Activated CD8-positive, alpha-beta memory T cell treated with anti-CD3 and anti-CD28 coated beads, Interleukin-2, amount 50 U/mL, for 48 hours (primary cell): ENCODE data around the gene LORICRIN.

Experiments
- DNase-seq: peaks from one replicate; pipeline ENCODE4 v3.0.0-alpha.2; 2020

LORICRIN gene

DNA sequence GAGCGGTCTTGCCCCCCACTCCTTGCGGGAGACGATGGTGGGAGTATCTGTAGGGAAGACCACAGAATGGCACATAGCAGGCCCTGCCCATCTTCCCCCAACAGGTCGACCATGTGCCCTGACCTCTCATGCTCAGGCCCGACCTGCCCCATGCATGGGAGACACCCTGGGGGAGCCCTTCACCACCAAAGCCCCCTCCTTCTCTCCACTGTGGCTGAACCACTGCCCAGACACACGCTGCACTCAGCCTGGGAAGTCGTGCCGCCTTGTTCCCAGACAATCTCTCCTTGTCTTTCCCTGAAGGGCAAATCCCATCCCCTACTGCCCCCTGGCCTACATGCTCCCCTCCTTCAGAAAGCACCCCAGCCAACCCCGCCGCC lies 47.7 kb downstream of the LORICRIN start:
- DNase-seq, result no peak

DNA sequence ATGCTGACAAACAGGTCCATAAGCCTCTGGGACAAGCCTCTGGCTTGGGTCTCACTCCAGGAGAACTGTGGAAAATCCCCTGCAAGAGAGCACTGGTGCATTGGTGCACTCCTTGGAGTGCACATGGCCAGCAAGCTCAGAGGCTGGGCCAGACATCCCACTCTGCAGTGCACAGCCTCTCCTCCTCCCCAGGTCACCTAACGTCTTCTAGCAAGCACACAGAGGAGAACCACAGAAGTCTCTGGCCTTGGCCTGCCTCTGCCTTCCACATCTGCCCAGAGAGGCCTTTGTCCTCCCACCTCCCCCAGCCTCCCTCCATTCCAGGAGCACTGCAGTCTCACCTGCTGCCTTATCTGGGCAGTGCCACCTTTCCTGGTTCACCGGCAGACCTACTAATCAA lies 49.1 kb downstream of the LORICRIN start:
- no peak for DNase-seq

DNA sequence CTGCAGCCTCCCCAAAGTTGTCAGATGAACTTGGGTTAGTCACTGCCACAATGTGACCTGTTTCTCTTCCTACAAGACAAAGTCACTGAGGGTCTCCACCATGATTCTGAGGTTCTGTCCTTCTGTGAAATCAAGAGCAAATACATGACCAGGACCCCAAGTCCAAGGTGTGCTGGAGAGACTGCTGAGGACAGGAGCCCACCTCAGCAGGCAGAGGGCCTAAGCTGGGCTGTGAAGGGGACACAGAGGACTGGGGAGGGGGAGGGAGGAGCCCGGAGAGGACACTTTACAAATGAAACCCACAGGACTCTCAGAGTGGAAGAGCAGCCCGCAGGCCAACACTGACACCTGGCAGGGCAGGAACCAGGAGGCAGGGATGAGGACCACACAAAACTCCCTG lies 50.0 kb downstream of the LORICRIN start:
- no peak for DNase-seq

DNA sequence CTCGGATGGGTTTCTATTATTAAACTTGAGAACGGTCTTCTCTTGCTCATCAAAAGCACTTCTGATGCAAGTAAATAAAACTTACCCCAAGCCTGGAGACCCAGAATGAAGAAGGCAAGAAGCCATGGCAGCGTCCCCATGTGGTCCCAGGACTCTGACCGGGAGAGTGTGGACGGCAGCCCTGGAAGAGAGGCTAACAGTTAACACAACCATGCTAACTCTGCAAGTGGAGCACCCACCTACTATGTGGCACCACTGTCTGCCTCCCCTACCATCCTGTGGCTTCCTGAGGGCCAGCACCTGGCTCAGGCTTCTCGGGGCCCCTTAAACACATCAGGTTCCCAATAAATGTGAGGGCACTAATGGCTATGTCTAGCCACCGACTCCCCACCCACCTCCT lies 51.0 kb downstream of the LORICRIN start:
- no peak for DNase-seq
